Fibroblast of skin of right biceps (primary cell): Measurements from ENCODE around the gene HAPLN2.

Experiments
- DNase-seq: peaks from one replicate; pipeline ENCODE4 v3.0.0-alpha.2; 2013

HAPLN2 gene

GRCh38 chr1:156646738-156647211 lies 27.6 kb downstream of the HAPLN2 start:
- DNase-seq, result no peak

- no peak for DNase-seq
Measured at GRCh38 chr1:156647351-156647750, 28.1 kb downstream of the HAPLN2 start.

- no peak for DNase-seq
Measured at GRCh38 chr1:156648496-156648895, 29.3 kb downstream of the HAPLN2 start.

GRCh38 chr1:156648951-156649350 lies 29.7 kb downstream of the HAPLN2 start:
- DNase-seq, result no peak

GRCh38 chr1:156652131-156652991 lies 33.1 kb downstream of the HAPLN2 start:
- peak; percentile 52 for DNase-seq

GRCh38 chr1:156652992-156653355 lies 33.8 kb downstream of the HAPLN2 start:
- DNase-seq, result no peak

- DNase-seq, result peak; percentile 45
Measured at GRCh38 chr1:156654700-156655099, 35.5 kb downstream of the HAPLN2 start.

- no peak for DNase-seq
Measured at GRCh38 chr1:156655151-156655903, 36.1 kb downstream of the HAPLN2 start.

- no peak for DNase-seq
Measured at GRCh38 chr1:156655904-156656516, 36.8 kb downstream of the HAPLN2 start.

GRCh38 chr1:156656806-156657740 lies 37.9 kb downstream of the HAPLN2 start:
- DNase-seq, result peak; percentile 46

GRCh38 chr1:156657741-156658319 lies 38.6 kb downstream of the HAPLN2 start:
- DNase-seq, result no peak

- DNase-seq, result no peak
Measured at GRCh38 chr1:156658496-156658895, 39.3 kb downstream of the HAPLN2 start.

- DNase-seq, result no peak
Measured at GRCh38 chr1:156658945-156659574, 39.8 kb downstream of the HAPLN2 start.

- DNase-seq, result no peak
Measured at GRCh38 chr1:156659661-156659987, 40.4 kb downstream of the HAPLN2 start.

- peak; percentile 95 for DNase-seq
Measured at GRCh38 chr1:156659988-156660751, 41.0 kb downstream of the HAPLN2 start.

- DNase-seq, result no peak
Measured at GRCh38 chr1:156660752-156661112, 41.5 kb downstream of the HAPLN2 start.

- peak; percentile 35 for DNase-seq
Measured at GRCh38 chr1:156662005-156662799, 43.0 kb downstream of the HAPLN2 start.

GRCh38 chr1:156662800-156663055 lies 43.5 kb downstream of the HAPLN2 start:
- no peak for DNase-seq

- DNase-seq, result peak; percentile 64
Measured at GRCh38 chr1:156663178-156663577, 44.0 kb downstream of the HAPLN2 start.

GRCh38 chr1:156664046-156664766 lies 45.0 kb downstream of the HAPLN2 start:
- peak; percentile 51 for DNase-seq
